Activated T-helper 17 cell treated with anti-CD3 and anti-CD28 coated beads, Interleukin-2, amount 50 U/mL, for 72 hours (primary cell): ENCODE measurements around the gene CAV2. TPM values are rescaled to one million over a fixed set of nuclear protein-coding genes. Genes with fewer than 3 reads are reported as not detected.

Source experiments
- ATAC-seq: fragments of 150-1000 bp; cut with Tn5 transposase; replicated peaks from 2 replicates; pipeline ENCODE4 v1.10.0; 2021; ENCODE audit warnings: mild to moderate bottlenecking, moderate library complexity
- H3K27ac Mint-ChIP-seq: one replicate; pipeline ENCODE4 v1.8.0; 2022; ENCODE audit warnings: mixed read lengths
- H3K27me3 Mint-ChIP-seq: one replicate; pipeline ENCODE4 v1.8.0; 2022; ENCODE audit warnings: mixed read lengths
- H3K36me3 Mint-ChIP-seq: one replicate; pipeline ENCODE4 v1.8.0; 2022; ENCODE audit warnings: low read depth, mild to moderate bottlenecking, mixed read lengths
- H3K4me1 Mint-ChIP-seq: one replicate; pipeline ENCODE4 v1.8.0; 2022; ENCODE audit warnings: mixed read lengths
- H3K4me3 Mint-ChIP-seq: one replicate; pipeline ENCODE4 v1.8.0; 2022; ENCODE audit warnings: mild to moderate bottlenecking, mixed read lengths
- H3K9me3 Mint-ChIP-seq: one replicate; pipeline ENCODE4 v1.8.0; 2022; ENCODE audit warnings: mixed read lengths
- total RNA-seq, 2 donors: library from RNA; stranded (reverse); gene quantifications; one replicate each; pipeline ENCODE4 v1.2.3, GENCODE V29; 2022

The CAV2 gene
- total RNA-seq, 2 donors from 2014 or later, result 0.42 TPM; not detected in 1

- no peaks in the 10 kb centered on the region for H3K4me1 Mint-ChIP-seq
- H3K36me3 Mint-ChIP-seq, result no peaks in the 10 kb centered on the region
- H3K9me3 Mint-ChIP-seq, result no peaks in the 10 kb centered on the region
- H3K4me3 Mint-ChIP-seq, result no peak overlapping the region
- H3K27me3 Mint-ChIP-seq, result peaks cover 35% of the 10 kb centered on the region
- ATAC-seq, result no peak
- H3K27ac Mint-ChIP-seq, result no peak overlapping the region
These were observed 55.4 kb downstream of the CAV2 start for GRCh38 chr7:116554911-116555310.

DNA sequence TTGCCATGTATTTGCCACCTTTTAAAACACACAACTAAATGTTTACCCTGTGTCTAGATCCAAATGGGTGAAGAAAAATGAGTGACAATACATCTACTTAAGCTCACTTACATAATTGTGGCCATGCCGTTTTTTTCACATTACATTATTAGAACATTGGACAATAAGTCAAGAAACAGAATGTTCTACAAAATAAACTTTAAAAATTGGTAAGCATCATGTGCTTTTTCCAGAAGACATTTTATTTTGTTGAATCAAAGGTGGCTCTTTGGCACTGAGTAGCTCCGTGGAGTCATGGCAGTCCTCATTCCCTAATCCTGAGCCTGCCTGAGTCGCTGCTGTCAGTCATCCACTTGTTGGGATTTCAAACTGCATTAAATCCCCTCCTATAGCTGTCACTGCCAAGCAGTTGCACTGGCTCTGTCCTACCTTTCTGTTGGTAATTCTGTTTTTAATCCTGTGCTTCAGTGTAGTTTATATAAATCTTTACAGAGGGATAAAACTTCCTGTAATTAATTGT lies 57.6 kb downstream of the CAV2 start:
- Mint-ChIP-seq H3K9me3 (no peaks in the 10 kb centered on the region), H3K4me3 (no peak overlapping the region), H3K27me3 (peaks cover 35% of the 10 kb centered on the region), H3K4me1 (no peaks in the 10 kb centered on the region), H3K36me3 (no peaks in the 10 kb centered on the region), H3K27ac (no peak overlapping the region)
- no peak for ATAC-seq

GRCh38 chr7:116557901-116558300 lies 58.4 kb downstream of the CAV2 start:
- H3K27me3 Mint-ChIP-seq, result peaks cover 31% of the 10 kb centered on the region

More at GRCh38 chr7:116557901-116558300, 58.4 kb downstream of the CAV2 start:
- Mint-ChIP-seq H3K4me3 (no peak overlapping the region), H3K9me3 (no peaks in the 10 kb centered on the region), H3K4me1 (no peaks in the 10 kb centered on the region), H3K36me3 (no peaks in the 10 kb centered on the region), H3K27ac (no peak overlapping the region)
- ATAC-seq, result no peak

Other genes starting within 250 kb of the CAV2 start
- 1 to 10 TPM in 1 of 2 donors, not detected in 1; 1.2 TPM for gene CAV1, start 25.3 kb downstream of the CAV2 start, total RNA-seq
- gene MET, start 172.5 kb downstream of the CAV2 start, total RNA-seq, result 1 to 10 TPM in 1 of 2 donors, under 1 TPM in 1; 0.08 to 1.6 TPM